KMS-11 (cell line): ENCODE measurements around the gene ATG101.

Experiments used
- H2AFZ ChIP-seq: fragments of 200-600 bp; sonication (generic); 2 replicates; pipeline ENCODE4 v1.6.1; 2016; ENCODE audit warnings: antibody characterized with exemption, mixed run types, low read depth
- H3K27ac ChIP-seq: fragments of 200-600 bp; sonication (generic); 2 replicates; pipeline ENCODE4 v1.6.1; 2016; ENCODE audit warnings: mild to moderate bottlenecking, mixed run types
- H3K27me3 ChIP-seq: fragments of 200-600 bp; sonication (generic); 2 replicates; pipeline ENCODE4 v1.6.1; 2017; ENCODE audit warnings: mild to moderate bottlenecking, low read depth, mixed run types, moderate library complexity; ENCODE audit not compliant: insufficient read depth
- H3K36me3 ChIP-seq: fragments of 200-600 bp; sonication (generic); 2 replicates; pipeline ENCODE4 v1.6.1; 2017; ENCODE audit warnings: mild to moderate bottlenecking, mixed run types; ENCODE audit not compliant: insufficient read depth
- H3K4me1 ChIP-seq: fragments of 200-600 bp; sonication (generic); 2 replicates; pipeline ENCODE4 v1.6.1; 2016; ENCODE audit warnings: mild to moderate bottlenecking, low read depth, mixed run types; ENCODE audit not compliant: poor library complexity, severe bottlenecking
- H3K4me2 ChIP-seq: fragments of 200-600 bp; sonication (generic); 2 replicates; pipeline ENCODE4 v1.7.0; 2016; ENCODE audit warnings: mild to moderate bottlenecking, mixed run types
- H3K4me3 ChIP-seq: fragments of 200-600 bp; sonication (generic); IDR thresholded peaks from 2 replicates; pipeline ENCODE4 v1.6.1; 2017; ENCODE audit warnings: low read depth, low read length, mixed read lengths; ENCODE audit not compliant: insufficient read depth
- H3K79me2 ChIP-seq: fragments of 200-600 bp; sonication (generic); 2 replicates; pipeline ENCODE4 v1.6.1; 2016; ENCODE audit warnings: low read depth, mixed run types; ENCODE audit not compliant: insufficient read depth
- H3K9ac ChIP-seq: fragments of 200-600 bp; sonication (generic); 2 replicates; pipeline ENCODE4 v1.6.1; 2016; ENCODE audit warnings: mild to moderate bottlenecking, mixed run types
- H4K20me1 ChIP-seq: fragments of 200-600 bp; sonication (generic); 2 replicates; pipeline ENCODE4 v1.6.1; 2016; ENCODE audit warnings: mild to moderate bottlenecking, mixed run types; ENCODE audit not compliant: insufficient read depth
- CTCF ChIP-seq: fragments of 200-600 bp; sonication (generic); conservative IDR thresholded peaks from 2 replicates; pipeline ENCODE4 v1.6.1; 2017; ENCODE audit warnings: low read depth, mild to moderate bottlenecking, antibody characterized with exemption, low read length, moderate library complexity, mixed read lengths

ATG101 gene

GRCh38 chr12:52086366-52086765 is 16.6 kb downstream of the ATG101 start:
- Histone ChIP-seq H3K79me2 (no peaks in the 10 kb centered on the region), H3K36me3 (no peaks in the 10 kb centered on the region), H3K27ac (no peak overlapping the region), H2AFZ (no peak overlapping the region), H3K4me2 (no peak overlapping the region), H3K4me1 (peaks cover 22% of the 10 kb centered on the region), H3K27me3 (no peaks in the 10 kb centered on the region), H3K4me3 (no peak overlapping the region), H3K9ac (no peak overlapping the region), H4K20me1 (no peaks in the 10 kb centered on the region)
- TF ChIP-seq CTCF: no peak

DNA sequence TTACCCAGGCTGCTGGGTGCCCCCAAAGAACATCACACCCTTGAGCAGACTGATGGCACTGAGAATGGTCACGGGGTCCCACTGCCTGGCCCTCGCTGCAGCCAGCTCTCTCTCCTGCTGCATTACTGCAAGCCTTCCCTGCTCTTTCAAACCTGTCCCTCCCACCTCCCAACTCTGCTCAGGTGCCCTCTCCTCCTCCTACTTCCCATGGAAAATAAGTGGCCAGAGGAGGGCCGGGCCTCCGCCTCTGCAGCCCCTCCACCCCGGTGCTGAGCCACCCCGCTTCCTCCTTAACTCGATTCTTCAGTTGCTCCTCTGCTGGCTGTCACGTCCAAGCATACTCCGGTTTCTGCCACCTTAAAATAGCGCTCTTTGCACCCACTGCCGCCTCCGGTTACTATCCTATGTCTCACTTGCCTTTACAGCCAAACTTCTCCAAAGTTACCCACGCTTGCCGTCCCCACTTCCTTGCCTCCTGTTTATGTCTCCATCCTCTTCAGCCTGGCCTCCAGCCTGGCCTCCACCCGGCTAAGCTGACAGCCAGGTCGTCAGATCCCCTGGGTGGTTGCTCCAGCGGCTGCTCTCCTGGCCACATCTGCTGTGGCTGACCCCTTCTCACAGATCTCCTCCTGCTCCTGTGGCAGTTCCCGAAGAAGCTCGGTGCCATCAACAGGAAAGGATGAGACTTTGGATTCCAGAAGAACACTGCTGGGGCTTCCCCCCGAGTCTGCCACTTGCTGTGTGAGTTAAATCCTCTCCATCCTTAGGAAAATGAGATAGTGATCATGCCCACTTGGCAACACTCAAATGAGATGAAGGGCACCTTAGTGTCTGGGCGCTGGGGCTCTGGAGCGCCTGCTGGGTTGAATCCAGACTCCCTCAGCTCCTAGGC is 17.4 kb downstream of the ATG101 start:
- Histone ChIP-seq H3K27me3 (no peaks in the 10 kb centered on the region), H3K79me2 (no peaks in the 10 kb centered on the region), H3K4me3 (no peak overlapping the region), H3K4me2 (no peak overlapping the region), H3K27ac (no peak overlapping the region), H2AFZ (no peak overlapping the region), H4K20me1 (no peaks in the 10 kb centered on the region), H3K4me1 (peaks cover 15% of the 10 kb centered on the region), H3K36me3 (no peaks in the 10 kb centered on the region), H3K9ac (no peak overlapping the region)
- no peak for TF ChIP-seq CTCF

DNA sequence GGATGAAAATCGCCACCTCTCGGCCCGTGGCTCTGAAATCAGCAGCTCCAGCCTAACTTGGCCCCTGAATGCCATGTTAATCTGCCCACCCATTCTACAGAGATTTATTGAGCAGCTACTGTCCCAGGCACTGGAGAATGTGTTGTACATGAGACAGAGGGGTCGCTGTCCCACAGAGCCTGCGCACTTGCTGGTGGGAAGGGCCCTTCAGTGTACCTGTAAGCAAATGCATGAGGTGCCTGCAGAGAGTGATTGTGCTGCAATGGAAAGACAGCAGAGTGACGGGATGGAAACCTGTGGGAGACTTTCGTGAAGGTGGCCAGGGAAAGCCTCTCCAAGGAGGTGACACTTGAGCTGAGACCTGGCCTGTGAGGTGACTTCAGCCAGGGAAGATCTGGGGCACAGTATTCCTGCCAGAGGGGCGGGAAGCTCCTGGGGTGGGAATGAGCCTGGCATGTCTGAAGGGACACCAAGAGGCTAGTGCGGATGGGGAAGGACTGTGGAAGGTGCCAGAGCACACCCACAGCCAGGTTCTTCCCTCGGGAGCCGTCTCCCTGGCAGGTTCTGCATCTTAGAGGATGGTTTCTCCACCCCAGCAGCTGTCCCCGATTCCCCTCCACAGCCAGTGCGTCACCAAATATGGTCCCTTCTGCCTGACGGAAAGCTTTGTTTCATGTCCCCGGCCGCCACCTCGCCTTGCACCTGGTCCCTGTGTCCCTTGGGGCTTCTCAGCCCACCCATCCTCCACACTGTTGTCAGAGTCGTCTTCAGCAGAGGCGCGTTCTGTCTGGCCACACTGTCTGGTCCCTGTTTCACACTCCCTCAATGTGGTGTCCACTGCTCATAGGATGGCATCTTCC is 18.4 kb downstream of the ATG101 start:
- Histone ChIP-seq H4K20me1 (no peaks in the 10 kb centered on the region), H3K9ac (no peak overlapping the region), H3K4me1 (peaks cover 5% of the 10 kb centered on the region), H3K36me3 (no peaks in the 10 kb centered on the region), H3K27me3 (no peaks in the 10 kb centered on the region), H3K4me3 (no peak overlapping the region), H2AFZ (no peak overlapping the region), H3K4me2 (no peak overlapping the region), H3K27ac (no peak overlapping the region), H3K79me2 (no peaks in the 10 kb centered on the region)
- 0 out of 2 replicates have a peak, but pooled peaks have one; percentile 17 for TF ChIP-seq CTCF

DNA sequence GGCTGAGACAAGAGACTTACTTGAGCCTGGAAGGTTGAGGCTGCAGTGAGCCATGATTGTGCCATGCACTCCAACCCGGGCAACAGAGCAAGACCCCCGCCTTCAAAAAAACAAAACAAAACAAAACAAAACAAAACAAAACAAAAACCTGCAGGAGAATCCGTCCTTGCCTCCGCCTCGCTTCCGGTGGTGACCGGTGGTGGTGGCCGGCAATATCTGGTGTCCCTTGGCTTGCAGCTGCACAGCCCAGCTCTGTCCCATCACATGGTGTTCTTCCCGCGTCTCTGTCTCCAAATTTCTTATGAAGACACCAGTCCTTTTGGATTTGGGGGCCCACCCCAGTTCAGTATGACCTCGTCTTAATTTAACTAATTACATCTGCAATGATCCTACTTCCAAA is 19.7 kb downstream of the ATG101 start:
- Histone ChIP-seq H4K20me1 (no peaks in the 10 kb centered on the region), H3K4me3 (no peak overlapping the region), H3K27ac (no peak overlapping the region), H3K36me3 (no peaks in the 10 kb centered on the region), H2AFZ (no peak overlapping the region), H3K9ac (no peak overlapping the region), H3K4me1 (no peaks in the 10 kb centered on the region), H3K27me3 (no peaks in the 10 kb centered on the region), H3K4me2 (no peak overlapping the region), H3K79me2 (no peaks in the 10 kb centered on the region)
- TF ChIP-seq CTCF: no peak
